ENCODE data around the gene ADCY5.

The ADCY5 gene

GRCh38 chr3:123410149-123410515 lies 38.8 kb downstream of the ADCY5 start:
- in situ Hi-C loops (cut with MboI; ENCODE audit: low sequenced_read_pairs): no loop called here

GRCh38 chr3:123409443-123410148 lies 39.3 kb downstream of the ADCY5 start:
- in situ Hi-C loops (cut with MboI; ENCODE audit: low sequenced_read_pairs): no loop called here

GRCh38 chr3:123406598-123406997 lies 42.3 kb downstream of the ADCY5 start:
- in situ Hi-C loops (cut with MboI; ENCODE audit: low sequenced_read_pairs): no loop called here

GRCh38 chr3:123405936-123406510 lies 42.9 kb downstream of the ADCY5 start:
- in situ Hi-C loops (cut with MboI; ENCODE audit: low sequenced_read_pairs): no loop called here

DNA sequence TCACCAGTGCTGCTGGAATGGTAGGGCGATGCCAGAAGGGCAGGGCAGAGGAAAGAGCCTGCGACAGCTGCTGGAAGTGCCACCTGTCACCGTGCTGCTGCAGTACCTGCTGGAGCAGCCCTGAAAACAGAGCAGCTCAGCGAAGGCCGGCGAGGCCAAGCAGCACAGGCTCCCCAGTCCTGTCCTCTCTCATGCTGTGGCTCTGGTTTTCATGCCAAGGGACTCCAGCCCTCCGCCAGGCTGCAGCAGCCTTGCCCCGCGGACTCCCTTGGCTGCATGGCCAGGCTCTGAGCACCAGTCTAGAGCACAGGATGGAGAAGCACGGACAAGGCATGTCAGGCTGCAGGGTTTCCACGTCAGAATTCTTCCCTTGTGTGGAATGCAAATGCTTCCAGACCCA lies 43.9 kb downstream of the ADCY5 start:
- in situ Hi-C loops (cut with MboI; ENCODE audit: low sequenced_read_pairs): no loop called here

DNA sequence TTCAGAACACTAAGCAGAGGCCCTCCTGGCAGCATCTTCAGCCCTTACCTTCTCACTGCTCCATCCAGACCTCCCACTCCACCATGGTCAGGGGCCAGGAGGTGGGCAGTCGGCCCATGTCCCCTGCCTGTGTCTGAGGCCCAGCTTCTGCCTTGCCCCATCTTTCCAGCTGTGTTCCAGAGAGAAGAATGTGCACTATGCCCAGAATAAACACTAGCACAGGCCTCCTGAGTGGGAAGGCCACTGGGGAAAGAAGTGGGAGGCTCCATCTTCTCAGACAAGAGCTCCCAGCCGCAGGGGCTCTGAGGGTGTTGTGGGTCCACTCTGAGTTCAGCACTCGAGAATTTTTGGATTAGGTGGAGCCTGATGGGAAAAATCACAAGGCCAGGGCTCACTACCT lies 44.5 kb downstream of the ADCY5 start:
- in situ Hi-C loops (cut with MboI; ENCODE audit: low sequenced_read_pairs): no loop called here

GRCh38 chr3:123401836-123402530 lies 46.9 kb downstream of the ADCY5 start:
- in situ Hi-C loops (cut with MboI; ENCODE audit: low sequenced_read_pairs): no loop called here

DNA sequence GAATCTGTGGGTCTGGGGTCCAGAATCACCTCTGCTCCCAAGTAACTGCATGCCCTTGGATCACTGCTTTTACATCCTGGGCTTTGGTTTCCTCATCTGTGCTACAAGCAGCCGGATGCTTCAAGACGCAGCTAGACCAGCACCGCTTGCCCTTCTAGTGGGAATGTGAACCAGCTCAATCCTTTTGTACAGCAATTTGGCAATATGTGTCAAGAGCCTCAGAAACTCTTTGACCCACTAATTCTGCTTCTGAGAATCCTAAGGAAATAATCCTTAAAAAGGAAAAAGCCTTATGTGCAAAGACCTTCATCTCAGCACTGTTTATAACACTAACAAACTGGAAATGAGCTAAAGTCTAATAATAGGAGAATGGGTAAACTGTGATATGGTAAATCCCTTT lies 48.7 kb downstream of the ADCY5 start:
- in situ Hi-C loops (cut with MboI; ENCODE audit: low sequenced_read_pairs): no loop called here

GRCh38 chr3:123399653-123400052 lies 49.2 kb downstream of the ADCY5 start:
- in situ Hi-C loops (cut with MboI; ENCODE audit: low sequenced_read_pairs): no loop called here

- in situ Hi-C loops (cut with MboI; ENCODE audit: low sequenced_read_pairs): no loop called here
These were observed 50.7 kb downstream of the ADCY5 start for GRCh38 chr3:123397921-123398785.

DNA sequence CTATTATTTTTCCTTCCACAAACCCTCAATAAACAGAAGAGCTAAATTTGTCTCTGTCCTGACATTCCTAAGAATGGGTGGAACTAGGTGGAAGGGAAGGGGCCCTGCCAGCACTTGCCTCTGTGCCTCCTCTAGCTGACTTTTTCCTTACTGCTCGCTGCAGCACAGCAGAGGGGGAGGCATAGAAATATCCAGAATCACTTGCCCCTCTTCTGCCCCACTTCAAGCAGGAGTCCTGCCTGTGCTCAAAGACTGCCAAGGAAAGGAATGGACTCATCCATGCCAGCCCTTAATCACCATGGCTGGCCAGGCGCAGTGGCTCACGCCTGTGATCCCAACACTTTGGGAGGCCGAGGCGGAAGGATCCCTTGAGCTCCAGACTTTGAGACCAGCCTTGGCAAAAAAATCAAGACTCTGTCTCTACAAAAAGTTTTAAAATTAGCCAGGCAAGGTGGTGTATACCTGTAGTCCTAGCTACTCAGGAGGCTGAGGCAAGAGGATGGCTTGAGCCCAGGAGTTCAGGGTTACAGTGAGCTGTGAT lies 51.8 kb downstream of the ADCY5 start:
- in situ Hi-C loops (cut with MboI; ENCODE audit: low sequenced_read_pairs): no loop called here

DNA sequence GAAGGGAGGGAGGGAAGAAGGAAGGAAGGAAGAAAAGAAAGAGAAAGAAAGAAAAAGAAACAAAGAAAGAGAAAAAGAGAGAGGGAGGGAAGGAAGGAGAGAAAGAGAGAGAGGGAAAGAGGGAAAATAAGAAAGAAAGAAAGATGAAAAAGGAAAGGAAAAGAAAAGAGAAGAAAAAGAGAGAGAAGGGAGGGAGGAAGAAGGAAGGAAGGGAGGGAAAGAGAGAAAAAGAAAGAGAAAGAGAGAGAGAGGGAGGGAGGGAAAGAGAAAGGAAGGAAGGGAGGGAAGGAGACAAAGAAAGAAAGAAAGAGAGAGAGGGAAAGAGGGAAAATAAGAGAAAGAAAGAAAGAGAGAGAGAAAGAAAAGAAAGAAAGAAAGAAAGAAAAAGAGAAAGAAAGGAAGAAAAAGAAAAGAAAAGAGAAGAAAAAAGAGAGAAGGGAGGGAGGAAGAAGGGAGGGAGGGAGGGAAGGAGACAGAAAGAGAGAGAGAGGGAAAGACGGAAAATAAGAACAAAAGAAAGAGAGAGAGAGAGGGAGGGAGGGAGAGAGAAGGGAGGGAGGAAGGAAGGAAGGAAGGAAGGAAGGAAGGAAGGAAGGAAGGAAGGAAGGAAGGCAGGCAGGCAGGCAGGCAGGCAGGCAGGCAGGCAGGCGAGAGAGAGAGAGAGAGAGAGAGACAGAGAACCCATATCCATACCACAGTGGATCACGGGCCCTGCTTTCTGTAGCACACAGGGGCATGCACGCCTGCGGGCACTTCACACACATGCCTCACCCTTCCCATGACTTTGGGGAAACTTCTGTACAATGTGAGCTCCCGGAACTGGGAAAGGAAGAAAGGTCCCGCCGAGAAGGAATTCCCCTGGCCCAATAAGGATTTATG lies 52.5 kb downstream of the ADCY5 start:
- in situ Hi-C loops (cut with MboI; ENCODE audit: low sequenced_read_pairs): no loop called here

GRCh38 chr3:123395235-123395634 lies 53.7 kb downstream of the ADCY5 start:
- in situ Hi-C loops (cut with MboI; ENCODE audit: low sequenced_read_pairs): no loop called here

DNA sequence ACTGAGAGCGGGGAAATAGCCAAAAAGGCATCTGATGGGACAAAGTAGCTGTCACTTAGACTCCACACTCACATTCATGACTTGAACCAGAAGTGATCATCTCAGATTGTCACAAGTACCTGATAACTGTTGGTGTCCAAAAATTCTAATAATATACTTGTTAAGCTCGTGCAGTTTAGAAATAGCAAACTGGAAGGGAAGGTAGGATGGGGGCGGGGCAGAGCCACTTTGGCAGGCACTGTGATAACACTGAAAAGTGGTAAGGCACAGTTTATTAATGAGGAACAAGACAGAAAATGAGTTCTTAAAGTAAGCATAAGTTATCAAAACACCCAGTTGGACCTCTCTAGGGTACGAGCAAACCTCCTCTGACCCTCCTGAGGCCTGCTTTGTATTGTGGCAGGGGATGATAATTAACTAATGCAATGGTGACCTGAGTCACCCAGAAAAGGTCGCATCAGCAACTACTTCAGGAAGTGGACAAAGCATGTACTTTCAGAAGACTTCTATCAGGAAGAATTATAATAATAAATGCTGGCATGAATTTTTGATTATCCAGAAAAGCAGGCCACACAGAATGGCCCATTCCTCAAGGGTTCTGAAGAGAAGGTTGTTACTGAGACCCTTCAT lies 54.4 kb downstream of the ADCY5 start:
- in situ Hi-C loops (cut with MboI; ENCODE audit: low sequenced_read_pairs): no loop called here

DNA sequence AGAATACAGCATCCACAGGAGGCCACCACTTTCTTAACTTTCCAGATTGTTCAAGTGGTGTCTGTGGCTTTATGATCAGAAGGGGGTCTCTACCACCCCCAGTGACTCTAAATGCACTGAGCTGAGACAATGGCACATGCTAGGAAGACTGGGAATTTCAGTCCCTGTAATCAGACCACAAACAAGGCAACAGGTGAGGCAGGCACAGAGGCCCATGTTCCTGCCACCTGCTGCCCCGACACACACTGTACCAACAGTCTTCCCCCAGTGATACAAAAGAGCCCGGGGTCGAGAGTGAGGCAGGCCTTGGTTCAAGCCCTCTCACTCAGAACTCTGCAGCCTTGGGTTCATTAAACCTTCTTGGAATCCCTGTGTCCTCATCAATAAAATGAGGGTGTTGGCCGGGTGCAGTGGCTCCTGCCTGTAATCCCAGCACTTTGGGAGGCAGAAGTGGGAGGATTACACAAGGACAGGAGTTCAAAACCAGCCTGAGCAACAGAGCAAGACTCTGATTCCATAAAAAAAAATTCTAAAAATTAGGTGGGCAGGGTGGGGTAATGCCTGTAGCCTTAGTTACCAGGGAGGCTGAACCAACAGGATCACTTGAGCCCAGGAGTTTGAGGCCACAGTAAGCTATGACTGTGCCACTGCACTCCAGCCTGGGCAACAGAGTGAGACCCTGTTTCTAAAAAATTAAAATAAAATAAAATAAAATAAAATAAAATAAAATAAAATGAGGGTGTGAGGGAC lies 55.8 kb downstream of the ADCY5 start:
- in situ Hi-C loops (cut with MboI; ENCODE audit: low sequenced_read_pairs): no loop called here

DNA sequence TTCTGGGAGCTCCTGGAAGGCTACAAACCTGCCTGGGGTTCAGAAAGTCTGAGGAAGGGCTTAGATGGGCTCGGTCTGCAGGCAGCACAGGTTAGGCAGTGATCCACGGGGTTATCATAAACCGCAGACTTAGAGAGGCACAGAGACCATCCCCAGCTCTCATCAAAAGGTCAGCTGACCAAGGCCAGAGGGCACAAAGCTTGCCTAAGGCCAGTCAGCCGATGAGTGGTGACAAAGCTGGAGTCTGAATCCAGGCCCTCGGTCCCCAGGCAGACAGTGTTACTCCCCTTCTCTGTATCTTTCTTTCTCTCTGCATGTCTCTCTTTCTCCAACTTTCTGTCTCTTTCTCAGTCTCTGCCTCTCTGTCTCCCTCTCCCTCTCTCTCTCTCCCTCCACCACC lies 56.5 kb downstream of the ADCY5 start:
- in situ Hi-C loops (cut with MboI; ENCODE audit: low sequenced_read_pairs): no loop called here

- in situ Hi-C loops (cut with MboI; ENCODE audit: low sequenced_read_pairs): no loop called here
These were observed 57.9 kb downstream of the ADCY5 start for GRCh38 chr3:123390865-123391600.

DNA sequence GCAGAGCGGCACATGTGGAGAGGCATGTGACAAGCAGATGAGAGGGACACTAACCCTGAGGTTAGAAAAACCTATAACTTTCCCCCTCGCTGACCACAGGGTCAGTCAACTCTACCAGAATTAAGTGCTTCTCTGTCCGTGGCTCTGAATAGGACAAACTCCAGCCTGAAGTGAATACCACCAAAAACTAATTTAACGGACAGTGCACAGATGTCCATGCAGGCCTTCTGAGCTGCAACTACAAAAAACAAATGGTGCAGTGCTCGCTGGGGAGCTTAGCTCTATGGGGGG lies 59.3 kb downstream of the ADCY5 start:
- in situ Hi-C loops (cut with MboI; ENCODE audit: low sequenced_read_pairs): no loop called here
